RWPE2 (cell line): ENCODE results near the gene MYL6B.

Experiments
- ATAC-seq: fragments of 200-7000 bp; cut with Tn5 transposase; 3 replicates; pipeline ENCODE4 v1.9.1; 2021; ENCODE audit warnings: low read depth
- DNase-seq: peaks from one replicate; pipeline ENCODE4 v3.0.0-alpha.2; 2020; ENCODE audit warnings: low spot score
- H3K27ac ChIP-seq: fragments of 450-650 bp; 2 replicates; pipeline ENCODE4 v1.5.1; 2017; ENCODE audit warnings: mild to moderate bottlenecking; ENCODE audit not compliant: poor library complexity, severe bottlenecking
- H3K27me3 ChIP-seq: fragments of 250-450 bp; sonication (Bioruptor Pico); 2 replicates; pipeline ENCODE4 v1.5.1; 2021; ENCODE audit warnings: mild to moderate bottlenecking, moderate library complexity; ENCODE audit not compliant: insufficient read depth, poor library complexity, severe bottlenecking
- H3K36me3 ChIP-seq: fragments of 250-450 bp; sonication (Bioruptor Pico); 2 replicates; pipeline ENCODE4 v1.5.1; 2020; ENCODE audit warnings: low read depth, mild to moderate bottlenecking, moderate library complexity
- H3K4me1 ChIP-seq: fragments of 250-450 bp; sonication (Bioruptor Pico); 2 replicates; pipeline ENCODE4 v1.5.1; 2021; ENCODE audit warnings: mild to moderate bottlenecking, moderate library complexity; ENCODE audit not compliant: insufficient read depth, poor library complexity, severe bottlenecking
- H3K4me3 ChIP-seq: fragments of 250-450 bp; sonication (Bioruptor Pico); 2 replicates; pipeline ENCODE4 v1.5.1; 2021; ENCODE audit warnings: mild to moderate bottlenecking, moderate library complexity; ENCODE audit not compliant: severe bottlenecking
- H3K9me3 ChIP-seq: fragments of 250-450 bp; sonication (Bioruptor Pico); 2 replicates; pipeline ENCODE4 v1.5.1; 2021; ENCODE audit warnings: mild to moderate bottlenecking, moderate library complexity; ENCODE audit not compliant: severe bottlenecking
- CTCF ChIP-seq: fragments of 450-650 bp; IDR thresholded peaks from one replicate; pipeline ENCODE4 v1.5.1; 2017; ENCODE audit warnings: mild to moderate bottlenecking, moderate library complexity; ENCODE audit not compliant: poor library complexity, severe bottlenecking

Gene MYL6B

GRCh38 chr12:56152756-56153677 is 630 bp downstream of the MYL6B start:
- Histone ChIP-seq H3K9me3 (no peaks in the 10 kb centered on the region), H3K27me3 (no peaks in the 10 kb centered on the region), H3K27ac (peak overlapping the region; percentile 84), H3K36me3 (no peaks in the 10 kb centered on the region), H3K4me1 (no peaks in the 10 kb centered on the region), H3K4me3 (peak overlapping the region; percentile 46)
- TF ChIP-seq CTCF, result no peak
- ATAC-seq, result no peak; the same call in 2 of the 3 replicates
- no peak for DNase-seq

GRCh38 chr12:56153678-56154065 is 1.3 kb downstream of the MYL6B start:
- H3K4me1 ChIP-seq, result no peaks in the 10 kb centered on the region
- no peaks in the 10 kb centered on the region for H3K9me3 ChIP-seq
- DNase-seq, result no peak
- no peak overlapping the region for H3K4me3 ChIP-seq
- no peaks in the 10 kb centered on the region for H3K27me3 ChIP-seq
- H3K27ac ChIP-seq, result no peak overlapping the region
- TF ChIP-seq CTCF, result no peak
- ATAC-seq, result no peak
- H3K36me3 ChIP-seq, result peaks cover 2% of the 10 kb centered on the region; the same call in 1 of the 2 replicates

GRCh38 chr12:56154246-56154771 is 1.9 kb downstream of the MYL6B start:
- no peak for ATAC-seq
- H3K9me3 ChIP-seq, result no peaks in the 10 kb centered on the region
- H3K27ac ChIP-seq, result no peak overlapping the region
- H3K36me3 ChIP-seq, result peaks cover 8% of the 10 kb centered on the region
- H3K4me3 ChIP-seq, result no peak overlapping the region
- TF ChIP-seq CTCF, result no peak
- DNase-seq, result no peak
- no peaks in the 10 kb centered on the region for H3K27me3 ChIP-seq
- no peaks in the 10 kb centered on the region for H3K4me1 ChIP-seq

- no peak for ATAC-seq
- Histone ChIP-seq H3K4me1 (peaks cover under 1% of the 10 kb centered on the region), H3K27me3 (no peaks in the 10 kb centered on the region), H3K9me3 (no peaks in the 10 kb centered on the region), H3K36me3 (peaks cover 13% of the 10 kb centered on the region), H3K27ac (no peak overlapping the region), H3K4me3 (no peak overlapping the region)
- DNase-seq, result no peak
- no peak for TF ChIP-seq CTCF
Measured at GRCh38 chr12:56154818-56155217, 2.4 kb downstream of the MYL6B start.
